Liver (tissue), 9 donors: ENCODE data around the gene ROBO3. TPM values are rescaled to one million over a fixed set of nuclear protein-coding genes. Genes with fewer than 3 reads are reported as not detected.

Source experiments
- DNase-seq: peaks from one replicate; pipeline ENCODE4 v3.0.0-alpha.2; 2017; ENCODE audit warnings: low spot score
- H3K27ac ChIP-seq, 2 donors: one replicate each; pipeline ENCODE4 v1.7.0; 2013; ENCODE audit warnings: inconsistent platforms in 2 of 2, low read length in 2 of 2, control low read depth in 1 of 2, low read depth in 1 of 2, mild to moderate bottlenecking in 1 of 2
- H3K27me3 ChIP-seq, 4 donors: one replicate each; pipeline versions ENCODE4 v1.6.1 to v1.7.0; 2013; ENCODE audit warnings: low read length in 3 of 4, inconsistent platforms in 1 of 4, mild to moderate bottlenecking in 1 of 4, moderate library complexity in 1 of 4; ENCODE audit not compliant: control insufficient read depth in 4 of 4, insufficient read depth in 4 of 4
- H3K36me3 ChIP-seq, 4 donors: one replicate each; pipeline versions ENCODE4 v1.6.1 to v1.7.0; 2013; ENCODE audit warnings: low read length in 3 of 4, mild to moderate bottlenecking in 3 of 4, low read depth in 1 of 4, moderate library complexity in 1 of 4; ENCODE audit not compliant: control insufficient read depth in 4 of 4, insufficient read depth in 3 of 4
- H3K4me1 ChIP-seq, 4 donors: one replicate each; pipeline versions ENCODE4 v1.6.1 to v1.7.0; 2013; ENCODE audit warnings: low read length in 3 of 4, mild to moderate bottlenecking in 3 of 4, moderate library complexity in 1 of 4; ENCODE audit not compliant: control insufficient read depth in 4 of 4, insufficient read depth in 4 of 4
- H3K4me3 ChIP-seq, 3 donors: one replicate each; pipeline versions ENCODE4 v1.6.1 to v1.7.0; 2013; ENCODE audit warnings: low read length in 3 of 3, control low read depth in 1 of 3, low read depth in 1 of 3, mild to moderate bottlenecking in 1 of 3
- H3K9ac ChIP-seq, 2 donors: one replicate each; pipeline ENCODE4 v1.7.0; 2013; ENCODE audit warnings: low read length in 2 of 2, mild to moderate bottlenecking in 2 of 2, moderate library complexity in 2 of 2, control low read depth in 1 of 2, low read depth in 1 of 2
- H3K9me3 ChIP-seq, 4 donors: one replicate each; pipeline versions ENCODE4 v1.6.1 to v1.7.0; 2013; ENCODE audit warnings: low read length in 3 of 4; ENCODE audit not compliant: control insufficient read depth in 4 of 4
- EGR1 ChIP-seq, 2 donors: IDR thresholded peaks; 2 replicates each; pipeline ENCODE4 v1.6.1; 2016 to 2018; ENCODE audit warnings: antibody characterized with exemption in 2 of 2, low read depth in 2 of 2
- FOXA1 ChIP-seq: IDR thresholded peaks from 2 replicates; pipeline ENCODE4 v1.6.1; 2016; ENCODE audit warnings: antibody characterized with exemption
- MAX ChIP-seq: IDR thresholded peaks from 2 replicates; pipeline ENCODE4 v1.6.1; 2016; ENCODE audit warnings: antibody characterized with exemption
- RAD21 ChIP-seq, 2 donors: IDR thresholded peaks; 2 replicates each; pipeline ENCODE4 v1.6.1; 2016; ENCODE audit warnings: antibody characterized with exemption in 2 of 2, mild to moderate bottlenecking in 2 of 2
- SP1 ChIP-seq: IDR thresholded peaks from 2 replicates; pipeline ENCODE4 v1.6.1; 2018; ENCODE audit warnings: antibody characterized with exemption, mild to moderate bottlenecking
- WGBS: extraction: QIAGEN DNeasy Blood & Tissue Kit; methylation state at CpG from one replicate; pipeline ENCODE4 v1.1.7; 2013; 5-methylcytosine and 5-hydroxymethylcytosine counted together
- polyA plus RNA-seq, 2 donors: library from polyadenylated mRNA; stranded (reverse) in 1 of 2; unstranded in 1 of 2; fragments of 200-250 nt in 1 of 2; fragments of >200 nt in 1 of 2; fragmentation: Nextera tagmentation in 1 of 2; extraction: Ambion mirVana in 1 of 2; gene quantifications; one replicate each; pipeline versions ENCODE4 v1.2.1 to v1.2.3, GENCODE V29; 2013 to 2015
- total RNA-seq, 2 donors: library from RNA; depleted of rRNA; stranded (reverse); fragments of >200 nt; gene quantifications; one replicate each; pipeline ENCODE4 v1.2.3, GENCODE V29; 2014
- donor health status: healthy.
- donor health status: healthy.
- donor health status: healthy.
- donor health status: healthy.
- donor health status: healthy.

The ROBO3 gene
- total and polyA plus RNA-seq, 4 donors = 1.1 to 2.2 (median 1.4) TPM

DNA sequence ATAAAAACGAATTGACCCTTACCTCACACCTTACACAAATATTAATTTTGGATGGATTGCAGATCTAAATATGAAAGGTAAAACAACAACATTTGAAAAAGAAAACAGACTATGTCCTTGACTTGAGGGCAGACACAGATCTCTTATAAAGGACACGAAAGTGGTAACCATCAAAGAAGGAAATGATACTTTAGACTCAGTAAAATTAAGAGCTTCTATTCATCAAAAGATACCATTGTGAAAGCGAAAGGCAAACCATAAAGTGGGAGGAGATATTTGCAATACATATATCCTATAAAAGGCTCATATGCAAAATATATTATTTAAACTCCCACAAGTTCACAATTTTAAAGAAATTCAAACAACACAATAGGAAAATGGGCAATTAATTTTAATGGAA lies 65.6 kb downstream of the ROBO3 start:
- Histone ChIP-seq H3K4me1 (peaks cover 6 to 43% (median 28%) of the 10 kb centered on the region in 4 donors), H3K27ac (no peak overlapping the region), H3K27me3 (no peaks in the 10 kb centered on the region), H3K9me3 (no peaks in the 10 kb centered on the region), H3K36me3 (no peaks in the 10 kb centered on the region), H3K9ac (no peak overlapping the region), H3K4me3 (no peak overlapping the region)
- TF ChIP-seq MAX = no peak
- TF ChIP-seq EGR1 (IDR thresholded peaks at IDR 0.05; ENCODE audit: low read depth in 2 of 2) = no peak
- TF ChIP-seq FOXA1 = no peak
- TF ChIP-seq SP1 = no peak
- no peak for TF ChIP-seq RAD21 (IDR thresholded peaks at IDR 0.05)
- 44% methylated on average over 3 of the region's 3 CpGs for WGBS
- DNase-seq = no peak

Other genes with a start within 250 kb of the ROBO3 start
- gene TBRG1, start 242.6 kb upstream of the ROBO3 start, total RNA-seq = 10 to 100 TPM; 13.4 to 18.7 TPM
- gene TBRG1, start 242.6 kb upstream of the ROBO3 start, polyA plus RNA-seq = 10 to 100 TPM; 14.3 to 32.4 TPM
- gene SIAE, start 191.7 kb upstream of the ROBO3 start, total RNA-seq = 10 to 100 TPM in 1 of 2 donors, 1 to 10 TPM in 1; 6.4 to 11.5 TPM
- gene SIAE, start 191.7 kb upstream of the ROBO3 start, polyA plus RNA-seq = 10 to 100 TPM; 11.0 to 33.9 TPM
- 1 to 10 TPM; 1.2 to 3.2 TPM for gene SPA17, start 191.5 kb upstream of the ROBO3 start, total RNA-seq
- gene SPA17, start 191.5 kb upstream of the ROBO3 start, polyA plus RNA-seq = 1 to 10 TPM in 1 of 2 donors, under 1 TPM in 1; 0.47 to 2.5 TPM
- 1 to 10 TPM in 1 of 2 donors, not detected in 1; 1.7 TPM for gene NRGN, start 125.5 kb upstream of the ROBO3 start, total RNA-seq
- 1 to 10 TPM in 1 of 2 donors, under 1 TPM in 1; 0.51 to 1.6 TPM for gene NRGN, start 125.5 kb upstream of the ROBO3 start, polyA plus RNA-seq
- under 1 TPM in 1 of 2 donors, not detected in 1; 0.75 TPM for gene VSIG2, start 113.2 kb upstream of the ROBO3 start, total RNA-seq
- 1 to 10 TPM in 1 of 2 donors, under 1 TPM in 1; 0.51 to 1.3 TPM for gene VSIG2, start 113.2 kb upstream of the ROBO3 start, polyA plus RNA-seq
- gene ESAM, start 103.1 kb upstream of the ROBO3 start, total RNA-seq = 1 to 10 TPM; 4.0 to 9.8 TPM
- gene ESAM, start 103.1 kb upstream of the ROBO3 start, polyA plus RNA-seq = 10 to 100 TPM in 1 of 2 donors, 1 to 10 TPM in 1; 9.9 to 15.6 TPM
- 1 to 10 TPM; 3.0 to 7.7 TPM for gene MSANTD2, start 65.0 kb upstream of the ROBO3 start, total RNA-seq
- 1 to 10 TPM; 1.6 to 1.7 TPM for gene MSANTD2, start 65.0 kb upstream of the ROBO3 start, polyA plus RNA-seq
- 10 to 100 TPM in 1 of 2 donors, 1 to 10 TPM in 1; 6.4 to 17.2 TPM for gene ROBO4, start 32.4 kb downstream of the ROBO3 start, total RNA-seq
- 1 to 10 TPM; 2.5 to 8.7 TPM for gene ROBO4, start 32.4 kb downstream of the ROBO3 start, polyA plus RNA-seq
- not detected for gene HEPN1, start 53.8 kb downstream of the ROBO3 start, total RNA-seq
- gene HEPN1, start 53.8 kb downstream of the ROBO3 start, polyA plus RNA-seq = 1 to 10 TPM in 1 of 2 donors, under 1 TPM in 1; 0.22 to 2.6 TPM
- gene HEPACAM, start 70.6 kb downstream of the ROBO3 start, total RNA-seq = 1 to 10 TPM in 1 of 2 donors, not detected in 1; 3.3 TPM
- 1 to 10 TPM in 1 of 2 donors, under 1 TPM in 1; 0.79 to 7.1 TPM for gene HEPACAM, start 70.6 kb downstream of the ROBO3 start, polyA plus RNA-seq
- gene CCDC15, start 88.8 kb downstream of the ROBO3 start, total RNA-seq = 1 to 10 TPM; 1.2 to 3.5 TPM
- under 1 TPM; 0.35 to 0.60 TPM for gene CCDC15, start 88.8 kb downstream of the ROBO3 start, polyA plus RNA-seq
- gene SLC37A2, start 197.9 kb downstream of the ROBO3 start, total RNA-seq = 10 to 100 TPM in 1 of 2 donors, 1 to 10 TPM in 1; 6.7 to 12.3 TPM
- gene SLC37A2, start 197.9 kb downstream of the ROBO3 start, polyA plus RNA-seq = 1 to 10 TPM in 1 of 2 donors, under 1 TPM in 1; 0.51 to 4.4 TPM
- 10 to 100 TPM; 11.1 to 13.4 TPM for gene TMEM218, start 246.2 kb downstream of the ROBO3 start, total RNA-seq
- gene TMEM218, start 246.2 kb downstream of the ROBO3 start, polyA plus RNA-seq = 10 to 100 TPM; 14.7 to 16.4 TPM